NOMO-1 treated with DMSO at 0.1 percent for 48 hours (cell line): ENCODE results near the gene SLFNL1.

Experiments
- DNase-seq: peaks from one replicate; lab custom pipeline; 2025; ENCODE audit not compliant: unreplicated experiment; lab: John Stamatoyannopoulos, UW

SLFNL1 gene

DNA sequence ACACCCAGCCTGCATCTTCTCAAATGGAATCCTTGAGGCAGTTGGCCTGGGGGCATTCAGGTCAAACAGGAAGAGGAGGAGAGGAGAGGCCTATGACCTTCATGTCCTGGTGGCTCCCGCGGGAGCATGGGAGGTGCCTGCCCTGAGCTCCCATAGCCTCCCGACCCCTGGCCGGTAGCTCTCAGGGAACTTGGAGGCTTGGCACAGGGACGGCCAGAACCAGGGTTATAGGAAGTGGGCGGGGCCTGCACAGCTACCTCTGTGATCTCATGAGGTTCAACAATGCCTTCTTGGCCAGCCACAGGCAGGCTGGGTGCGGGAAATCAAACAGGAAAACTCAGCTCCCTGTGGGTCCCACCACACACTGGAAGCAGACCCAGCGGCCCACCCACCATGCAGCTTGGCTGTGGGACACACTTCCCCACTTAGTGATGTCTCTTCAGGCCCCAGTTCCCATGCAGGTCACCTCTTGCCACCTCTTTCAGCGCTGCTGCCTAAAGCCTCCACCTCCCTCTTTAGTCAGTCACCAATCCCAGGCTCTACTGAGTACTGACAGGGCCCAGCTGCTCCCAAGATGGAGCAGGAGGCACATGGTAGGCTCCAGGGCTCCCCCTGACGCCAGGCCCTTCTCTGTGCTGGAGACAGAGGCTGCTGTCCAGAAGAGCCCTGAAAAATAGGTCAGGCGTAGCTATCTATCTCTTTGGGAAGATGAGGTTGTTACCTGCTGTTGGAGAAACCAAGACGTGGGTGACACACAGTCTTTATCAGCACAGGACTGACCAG is at the start of gene SLFNL1:
TSS of gene SLFNL1 (minus strand) at position 200 of the 783 bp plus-strand sequence. CDS start 1,065 bp downstream, outside the sequence.
- DNase-seq, result no peak

DNA sequence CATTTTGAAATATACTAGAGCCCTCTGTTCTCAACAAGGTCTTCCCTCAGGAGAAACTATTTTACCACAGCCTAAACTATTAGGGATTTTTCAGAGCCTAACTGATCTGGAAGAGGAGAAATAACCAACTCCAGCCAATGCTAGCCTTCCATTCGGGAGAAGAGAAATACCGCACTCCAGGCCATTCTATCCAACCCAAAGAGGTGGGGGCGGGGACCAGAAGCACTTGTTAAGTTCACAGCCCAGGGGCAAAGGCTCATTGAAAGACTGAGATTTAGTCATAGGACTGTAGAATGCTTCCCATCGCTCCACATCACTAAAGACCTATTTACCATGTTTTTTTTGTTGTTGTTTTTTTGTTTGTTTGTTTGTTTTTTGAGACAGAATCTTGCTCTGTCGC is 35.4 kb upstream of the SLFNL1 start:
- no peak for DNase-seq

DNA sequence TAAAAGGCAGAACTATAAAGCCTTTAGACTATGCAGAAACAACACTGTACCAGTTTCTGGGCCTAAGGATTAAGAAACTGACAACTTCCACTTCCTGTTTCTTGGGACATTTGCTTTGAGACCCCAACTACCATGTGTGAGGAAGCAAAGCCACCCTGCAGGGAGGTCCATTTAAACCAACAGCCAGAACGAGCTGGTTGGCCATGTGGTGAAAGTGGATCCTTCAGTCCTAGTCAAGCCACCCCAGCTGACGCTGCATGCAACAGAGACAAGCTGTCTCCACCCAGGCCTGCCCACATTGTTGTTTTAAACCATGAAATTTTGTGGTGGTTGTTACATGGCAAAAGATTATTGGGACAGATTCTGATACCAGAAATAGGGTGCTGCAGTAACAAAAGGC is 31.8 kb upstream of the SLFNL1 start:
- peak; percentile 86 for DNase-seq

DNA sequence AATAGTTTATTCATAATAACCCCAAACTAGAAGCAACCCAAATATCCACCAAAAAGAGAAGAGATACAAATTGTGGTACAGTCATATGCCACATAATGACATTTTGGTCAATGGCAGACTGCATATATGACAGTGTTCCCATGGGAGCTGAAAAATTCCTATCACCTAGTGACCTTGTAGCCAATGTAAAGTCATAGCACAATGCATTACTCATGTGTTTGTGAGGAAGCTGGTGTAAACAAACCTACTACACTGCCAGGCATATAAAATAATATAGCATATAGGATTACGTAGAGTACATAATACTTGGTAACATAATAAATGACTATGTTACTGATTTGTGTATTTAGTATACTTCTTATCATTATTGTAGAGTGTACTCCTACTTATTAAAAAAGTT is 29.5 kb upstream of the SLFNL1 start:
- no peak for DNase-seq

DNA sequence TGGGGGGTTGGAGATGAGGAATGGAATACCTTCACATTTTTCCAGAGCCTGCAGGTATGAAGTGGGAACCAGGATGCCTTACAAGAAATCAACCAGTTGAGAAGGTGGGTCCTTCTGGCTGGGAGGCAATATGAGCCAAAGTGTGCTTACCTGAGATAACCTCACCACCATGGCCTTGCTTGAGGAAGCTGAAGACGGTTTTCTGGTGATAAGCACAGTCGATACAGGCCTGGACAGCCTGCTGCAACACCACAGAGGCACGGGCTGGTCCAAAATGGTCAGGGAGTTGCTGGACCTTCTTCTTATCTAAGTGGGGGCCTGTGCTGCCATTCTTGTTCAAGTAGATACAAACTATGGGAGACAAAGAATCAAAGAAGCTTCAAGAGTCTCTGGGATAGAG is 27.0 kb upstream of the SLFNL1 start:
- DNase-seq, result no peak

DNA sequence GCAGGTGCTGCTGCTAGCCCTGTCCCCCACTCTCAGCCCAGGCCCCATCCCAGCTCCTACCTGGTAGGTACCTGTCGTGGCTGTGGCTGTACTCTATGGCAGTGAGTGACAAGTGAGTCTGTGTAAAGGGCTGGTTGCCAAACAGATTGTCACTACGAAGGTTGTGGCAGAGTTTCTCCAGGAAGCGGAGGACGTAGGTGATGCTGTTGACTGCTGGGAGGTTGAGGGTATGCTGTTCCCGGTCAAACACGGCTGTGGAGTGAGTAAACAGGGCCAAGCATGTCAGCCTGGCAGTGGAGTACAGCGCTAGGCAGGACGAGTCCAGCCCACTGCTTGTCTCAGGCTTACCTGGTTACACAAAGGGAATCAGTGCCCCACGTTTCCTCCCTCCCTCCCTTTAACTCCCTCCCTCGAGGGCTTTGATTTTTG is 24.8 kb upstream of the SLFNL1 start:
- DNase-seq, result no peak

DNA sequence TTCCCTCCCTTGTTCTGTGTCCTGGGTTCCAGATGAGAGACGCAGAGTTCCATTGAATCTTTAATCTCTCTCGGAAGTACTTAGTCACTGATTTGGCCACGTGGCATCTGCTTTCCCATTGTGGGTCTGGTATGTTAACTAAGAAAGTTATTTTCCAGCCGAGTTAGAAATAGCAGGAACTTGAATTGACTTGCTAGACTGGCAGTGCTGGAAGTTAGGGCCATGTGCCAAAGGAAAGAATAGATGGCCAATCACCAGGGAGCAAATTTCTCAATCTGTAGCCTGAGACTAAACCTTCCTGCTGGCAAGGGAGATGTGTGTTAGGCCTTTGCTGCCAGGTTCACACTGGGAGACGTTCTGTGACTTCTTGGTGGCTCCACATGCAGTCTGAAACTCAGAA is 24.2 kb upstream of the SLFNL1 start:
- no peak for DNase-seq

DNA sequence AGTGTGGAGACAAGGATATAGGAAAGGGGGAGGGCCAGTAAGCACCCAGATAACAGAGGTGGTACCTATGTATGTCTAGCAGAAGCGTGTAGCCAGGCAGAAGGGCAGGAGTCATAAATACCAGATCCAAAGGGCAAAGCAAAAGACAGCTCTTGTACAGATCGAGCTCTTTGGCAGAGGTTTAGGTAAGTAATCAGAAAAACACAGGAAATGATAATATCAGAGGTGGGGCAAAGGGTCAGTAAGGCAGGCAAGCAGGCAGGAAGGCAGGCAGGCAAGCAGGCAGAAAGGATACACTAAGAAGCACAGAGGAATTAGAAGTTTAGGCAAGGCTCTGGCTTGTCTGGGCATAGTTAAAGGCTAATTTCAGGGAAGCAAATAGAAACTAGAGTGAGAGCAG is 22.7 kb upstream of the SLFNL1 start:
- DNase-seq, result no peak

DNA sequence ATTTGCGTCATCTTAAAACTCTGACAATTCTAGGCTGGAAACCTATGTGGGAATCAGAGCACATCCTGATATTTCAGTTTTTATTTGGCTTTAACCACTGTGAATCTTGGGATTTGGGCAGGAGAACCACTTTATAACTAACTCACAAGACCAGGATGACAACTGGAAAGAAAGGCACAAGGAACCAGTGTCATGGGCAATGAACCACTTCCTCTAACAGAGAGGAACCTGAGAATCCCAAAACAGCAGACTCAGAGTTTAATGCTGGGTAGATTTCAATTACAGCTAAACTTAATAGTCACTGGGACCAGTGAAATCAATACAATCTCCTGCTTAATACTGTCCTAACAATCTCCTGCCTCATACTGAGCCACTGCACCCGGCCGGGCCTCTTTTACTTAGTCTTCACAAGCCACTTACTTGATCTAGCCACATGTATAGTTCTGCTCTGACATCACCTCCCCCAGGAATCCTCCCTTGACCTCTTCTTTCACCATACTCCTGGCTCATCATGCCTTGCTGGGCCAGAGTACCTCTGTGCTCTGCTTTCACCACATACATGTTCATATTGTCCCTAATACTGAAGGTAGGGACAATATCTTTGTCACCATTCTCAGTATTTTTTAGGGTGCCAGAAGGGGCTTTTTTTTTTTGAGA is 20.2 kb upstream of the SLFNL1 start:
- DNase-seq, result no peak

DNA sequence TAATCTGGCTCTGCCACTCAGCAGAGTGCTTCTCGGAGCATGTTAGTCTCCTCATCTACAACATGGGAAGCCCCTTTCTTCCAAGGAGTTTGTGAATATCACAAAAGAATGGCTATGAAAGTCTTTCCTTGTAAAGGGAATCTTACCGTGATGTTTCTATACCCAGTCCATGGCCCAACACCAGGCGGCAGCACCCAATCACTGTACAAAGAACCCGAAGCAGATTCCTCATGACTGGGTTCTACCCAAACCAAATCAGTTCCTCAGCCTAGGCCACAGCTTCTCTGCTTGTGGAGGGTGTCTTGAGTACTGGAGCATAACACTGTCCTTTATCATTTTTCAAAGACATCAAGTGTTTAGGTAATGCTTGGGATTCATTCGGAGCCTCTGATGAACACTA is 16.6 kb upstream of the SLFNL1 start:
- DNase-seq, result no peak

DNA sequence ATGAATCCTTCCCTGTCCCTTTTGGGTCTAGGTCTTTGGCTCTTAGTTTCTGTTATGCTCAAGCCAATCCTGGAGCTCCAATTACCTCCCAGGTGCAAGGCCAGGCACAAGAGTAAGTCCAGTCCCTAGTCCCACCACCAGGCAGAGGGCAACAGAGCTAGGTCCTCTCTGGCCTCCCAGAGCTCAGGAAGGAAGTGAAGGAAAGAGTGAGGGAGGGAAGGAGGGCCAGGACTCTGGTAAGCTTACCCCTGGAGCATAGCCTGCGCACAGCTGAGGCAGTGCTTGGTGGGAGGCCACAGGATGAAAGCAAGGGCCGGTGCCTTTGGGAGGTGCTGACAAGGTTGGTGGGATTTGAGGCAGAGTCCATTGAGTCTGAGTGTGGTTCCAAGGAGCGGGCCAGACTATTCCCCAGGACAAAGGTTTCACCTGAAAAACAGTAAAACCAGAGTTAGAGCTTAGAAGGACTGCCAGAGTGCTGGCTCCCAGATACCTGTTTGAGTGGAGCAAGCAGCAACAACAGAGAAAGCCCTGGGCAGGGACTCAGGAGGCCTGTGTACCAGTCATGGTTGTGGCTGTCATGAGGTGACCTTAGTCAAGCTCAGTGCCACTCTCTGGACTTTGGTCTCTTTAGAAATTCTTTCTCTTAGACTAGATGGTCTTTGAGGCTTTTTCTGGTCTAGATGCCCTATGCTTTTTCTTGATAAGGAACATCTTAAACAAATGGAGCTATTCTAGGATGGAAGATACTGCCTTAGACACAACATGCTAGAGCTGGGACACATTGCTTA is 15.8 kb upstream of the SLFNL1 start:
- DNase-seq, result no peak

DNA sequence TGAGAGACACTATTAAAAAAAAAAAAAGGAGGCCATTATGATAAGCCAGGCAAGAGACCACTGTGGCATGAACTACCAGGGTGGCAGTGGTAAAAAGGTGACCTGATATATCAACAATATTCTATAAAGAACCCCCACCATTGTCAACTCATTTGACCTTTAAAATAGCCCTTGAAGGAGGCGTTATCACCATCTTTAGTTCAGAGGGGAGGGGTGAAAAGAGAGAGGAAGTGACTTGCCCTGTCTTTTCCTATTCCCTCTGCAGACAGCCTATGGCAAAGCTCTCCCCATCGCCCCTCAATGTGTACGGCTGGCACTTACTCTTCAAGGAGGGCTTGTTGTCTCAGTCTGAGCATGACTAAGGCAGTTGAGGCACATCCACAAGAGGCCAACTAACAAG is 11.7 kb upstream of the SLFNL1 start:
- no peak for DNase-seq

DNA sequence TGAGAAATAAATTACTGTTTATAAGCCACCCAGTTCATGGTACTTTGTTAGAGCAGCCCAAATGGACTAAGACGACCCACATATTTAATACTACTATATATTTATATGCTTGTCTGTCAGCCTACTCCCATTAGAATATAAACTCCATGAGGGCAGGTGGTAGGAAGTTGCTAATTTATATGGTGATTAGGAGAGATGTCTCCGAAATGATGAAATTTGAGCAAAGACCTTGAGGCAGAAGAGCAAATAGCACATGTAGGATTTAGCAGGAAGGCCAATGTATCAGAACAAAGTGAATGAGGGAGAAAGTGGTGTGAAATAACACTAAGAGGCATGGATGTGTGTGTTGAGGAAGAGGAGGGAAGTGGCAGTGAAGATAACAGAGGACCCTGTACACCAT is 10.6 kb upstream of the SLFNL1 start:
- DNase-seq, result no peak

DNA sequence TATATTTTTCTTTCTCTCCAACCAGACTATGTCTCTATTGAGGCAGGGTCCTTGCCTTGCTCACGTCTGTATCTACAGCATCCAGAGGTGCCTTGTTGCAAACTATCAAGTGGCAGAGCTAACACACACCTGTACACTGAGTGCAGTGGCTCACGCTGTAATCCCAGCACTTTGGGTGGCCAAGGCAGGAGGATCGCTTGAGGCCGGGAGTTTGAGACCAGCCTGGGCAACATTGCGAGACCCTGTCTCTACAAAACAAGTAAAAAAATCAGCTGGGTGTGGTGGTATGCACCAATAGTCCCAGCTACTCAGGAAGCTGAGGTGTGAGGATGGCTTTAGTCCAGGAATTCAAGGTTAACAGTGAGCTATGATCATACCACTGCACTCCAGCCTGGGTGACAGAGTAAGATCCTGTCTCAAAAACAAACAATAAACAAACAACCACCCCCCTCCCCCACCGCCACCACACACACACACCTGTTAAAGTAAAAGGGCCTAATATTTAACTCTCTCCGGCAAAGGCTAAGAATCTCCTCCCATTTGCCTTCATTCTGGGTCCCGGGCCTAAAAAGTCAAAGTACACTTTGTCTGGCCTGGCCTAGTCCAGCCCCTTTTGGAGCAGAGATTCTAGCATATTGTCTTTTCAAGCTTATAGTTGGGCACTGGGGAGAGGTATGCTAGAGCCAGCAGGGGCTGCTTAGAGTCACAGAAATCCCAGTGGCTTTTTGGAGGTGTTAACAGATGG is 9.5 kb upstream of the SLFNL1 start:
- no peak for DNase-seq

DNA sequence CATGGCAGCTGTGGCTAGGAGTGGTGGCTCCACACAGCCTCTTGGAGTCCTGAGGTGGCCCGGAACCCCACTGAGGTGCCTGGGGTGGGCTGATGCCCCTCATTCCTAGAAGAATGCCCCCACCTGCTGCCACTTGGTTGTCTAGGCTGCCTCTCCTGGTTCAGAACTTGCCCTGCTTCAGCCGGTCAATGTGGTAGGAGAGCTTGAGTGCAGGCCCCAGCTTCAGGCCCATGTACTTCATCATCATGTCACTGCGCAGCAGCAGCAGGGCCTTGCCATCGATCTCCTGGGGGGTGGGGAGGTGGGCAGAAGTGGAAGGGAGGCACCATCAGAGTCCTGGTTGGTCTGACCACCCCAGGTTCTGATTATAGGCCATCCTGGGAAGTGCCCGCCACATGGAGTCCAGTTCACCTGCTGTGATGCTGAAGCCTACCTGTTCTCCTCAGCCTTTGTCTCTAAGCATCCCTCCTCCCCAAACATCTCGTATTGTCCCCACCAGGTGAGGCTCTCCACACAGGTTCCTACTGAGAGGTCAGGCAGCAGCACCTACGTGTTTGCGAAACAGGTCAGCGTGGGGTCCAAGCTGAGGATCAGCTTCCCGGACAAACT is 6.6 kb upstream of the SLFNL1 start:
- no peak for DNase-seq

DNA sequence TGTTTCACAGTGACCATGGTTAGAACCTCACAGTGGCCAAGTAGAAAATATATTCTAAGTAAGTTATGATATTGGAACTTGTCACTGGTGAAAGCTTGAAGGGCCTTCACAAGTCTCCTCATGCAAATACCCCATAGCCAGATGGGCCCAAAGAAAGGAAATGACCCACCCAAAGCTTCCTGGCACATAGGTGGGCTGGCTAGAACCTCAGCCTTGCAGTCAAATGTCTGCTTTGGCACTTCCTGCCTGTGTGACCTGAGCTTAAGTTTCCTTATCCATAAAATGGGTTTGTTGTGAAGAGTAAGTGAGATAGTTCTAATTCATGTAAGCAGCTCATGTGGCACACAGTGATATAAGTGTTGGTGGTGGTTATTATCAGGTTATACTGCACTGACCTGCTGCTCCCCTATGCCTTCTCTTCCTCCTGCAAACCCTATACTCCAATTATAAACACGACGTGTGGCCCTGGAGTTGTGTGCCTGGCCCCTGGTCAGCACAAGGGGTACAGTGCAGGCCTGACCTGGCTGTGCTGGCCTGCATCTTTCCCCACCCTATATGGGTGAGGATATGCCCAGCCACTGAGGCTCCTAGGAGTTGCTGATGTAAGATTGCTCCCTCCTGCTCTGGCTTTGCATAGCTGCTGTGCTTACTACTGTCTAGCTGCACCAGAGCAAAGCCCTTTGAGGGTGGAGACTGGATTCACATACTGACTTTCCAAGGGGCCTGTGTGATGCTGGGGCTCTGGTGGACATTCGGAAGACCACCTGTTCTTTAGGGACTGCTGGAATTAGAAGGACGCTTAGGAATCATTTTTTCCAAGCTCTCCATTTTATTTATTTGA is 4.7 kb upstream of the SLFNL1 start:
- DNase-seq, result no peak

DNA sequence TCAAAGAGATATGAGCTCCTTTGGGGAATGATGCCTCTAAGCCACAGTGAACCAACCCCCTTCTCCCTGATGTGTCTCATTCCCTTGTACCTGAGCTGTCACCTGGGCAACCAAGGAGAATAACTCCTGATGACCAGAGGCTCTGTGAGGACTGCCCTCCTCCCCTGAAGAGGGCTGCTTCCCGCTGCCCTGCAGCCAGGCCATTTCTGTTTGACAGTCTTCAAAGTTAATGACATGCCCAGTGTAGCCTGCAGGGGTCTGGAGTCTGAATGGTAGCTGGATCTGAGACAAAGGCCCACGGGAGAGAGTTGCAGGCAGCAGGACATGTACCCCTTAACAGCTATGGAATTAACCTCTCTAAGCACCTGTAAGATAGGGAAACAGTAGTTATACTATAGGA is 3.4 kb upstream of the SLFNL1 start:
- DNase-seq, result no peak

DNA sequence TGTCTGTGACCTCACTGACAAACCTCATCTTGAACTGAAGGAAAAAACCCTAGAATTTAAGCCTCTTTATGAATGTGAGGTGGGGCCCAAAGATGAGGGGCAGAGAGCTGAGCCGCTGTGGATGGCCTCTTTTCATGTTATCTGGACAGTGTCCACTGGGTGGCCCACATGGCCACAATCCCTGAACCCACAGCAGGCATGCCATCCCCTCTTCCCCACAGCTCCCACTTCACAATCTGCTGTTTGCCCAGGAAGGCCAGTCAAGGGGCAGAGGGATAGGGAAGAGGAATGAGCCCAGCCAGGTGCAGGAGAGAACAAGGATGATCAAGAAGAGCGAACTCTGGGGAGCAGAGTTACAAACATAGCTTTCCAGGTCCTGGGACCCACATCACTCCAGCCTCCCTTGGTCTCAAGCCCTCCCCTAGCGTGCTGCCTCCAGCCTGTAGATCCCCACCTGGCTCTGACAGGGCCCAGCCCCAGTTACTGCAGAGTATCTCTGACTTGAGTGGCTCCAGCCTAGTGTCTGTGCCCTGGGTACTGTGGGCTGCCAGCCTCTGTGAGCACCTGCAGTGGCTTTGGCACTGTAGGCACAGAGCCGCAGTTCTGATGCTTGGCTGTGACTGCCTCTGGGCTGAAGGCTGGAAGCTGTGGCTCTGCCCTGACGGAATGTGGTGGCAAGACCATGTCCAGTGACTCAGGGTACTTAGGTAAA is 1.9 kb upstream of the SLFNL1 start:
- no peak for DNase-seq

DNA sequence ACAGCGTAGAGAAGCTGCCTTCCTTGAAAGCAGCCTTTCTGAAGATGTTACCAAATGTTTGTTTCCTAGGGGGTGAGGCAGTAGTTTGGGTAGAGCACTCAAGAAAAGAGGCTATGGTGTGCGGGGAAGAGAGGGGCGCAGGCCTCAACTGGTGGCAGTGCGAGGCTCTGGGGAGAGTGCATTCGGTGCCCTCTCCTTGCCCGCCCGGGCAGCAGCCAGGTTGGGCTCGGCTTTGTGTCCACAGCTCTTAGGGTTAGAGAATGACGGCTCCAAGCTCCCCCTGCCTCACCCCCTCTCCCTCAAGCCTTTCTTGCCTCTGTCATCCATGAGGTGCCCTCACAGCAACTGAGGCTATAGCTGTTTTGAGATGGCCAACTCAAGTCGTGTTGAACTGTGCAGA is 899 bp upstream of the SLFNL1 start:
- DNase-seq, result no peak
